D721Med (cell line): ENCODE measurements around the gene TRIM13.

Source experiments
- DNase-seq: peaks from one replicate; pipeline ENCODE4 v3.0.0; 2011; ENCODE audit warnings: low spot score; ENCODE audit not compliant: insufficient read length
- FAIRE-seq: peaks from 2 replicates; lab custom pipeline; 2011; peaks lifted over from hg19 to GRCh38; lab: Jason Lieb, UNC
- CTCF ChIP-seq: IDR thresholded peaks from 2 replicates; pipeline ENCODE4 v1.5.1; 2012; ENCODE audit warnings: mild to moderate bottlenecking, control low read depth; ENCODE audit not compliant: insufficient read depth; ENCODE audit errors: missing control alignments

Gene TRIM13

GRCh38 chr13:49997955-49998354 lies 1.1 kb downstream of the TRIM13 start:
- no peak for TF ChIP-seq CTCF
- FAIRE-seq (no peak), DNase-seq (no peak)

DNA sequence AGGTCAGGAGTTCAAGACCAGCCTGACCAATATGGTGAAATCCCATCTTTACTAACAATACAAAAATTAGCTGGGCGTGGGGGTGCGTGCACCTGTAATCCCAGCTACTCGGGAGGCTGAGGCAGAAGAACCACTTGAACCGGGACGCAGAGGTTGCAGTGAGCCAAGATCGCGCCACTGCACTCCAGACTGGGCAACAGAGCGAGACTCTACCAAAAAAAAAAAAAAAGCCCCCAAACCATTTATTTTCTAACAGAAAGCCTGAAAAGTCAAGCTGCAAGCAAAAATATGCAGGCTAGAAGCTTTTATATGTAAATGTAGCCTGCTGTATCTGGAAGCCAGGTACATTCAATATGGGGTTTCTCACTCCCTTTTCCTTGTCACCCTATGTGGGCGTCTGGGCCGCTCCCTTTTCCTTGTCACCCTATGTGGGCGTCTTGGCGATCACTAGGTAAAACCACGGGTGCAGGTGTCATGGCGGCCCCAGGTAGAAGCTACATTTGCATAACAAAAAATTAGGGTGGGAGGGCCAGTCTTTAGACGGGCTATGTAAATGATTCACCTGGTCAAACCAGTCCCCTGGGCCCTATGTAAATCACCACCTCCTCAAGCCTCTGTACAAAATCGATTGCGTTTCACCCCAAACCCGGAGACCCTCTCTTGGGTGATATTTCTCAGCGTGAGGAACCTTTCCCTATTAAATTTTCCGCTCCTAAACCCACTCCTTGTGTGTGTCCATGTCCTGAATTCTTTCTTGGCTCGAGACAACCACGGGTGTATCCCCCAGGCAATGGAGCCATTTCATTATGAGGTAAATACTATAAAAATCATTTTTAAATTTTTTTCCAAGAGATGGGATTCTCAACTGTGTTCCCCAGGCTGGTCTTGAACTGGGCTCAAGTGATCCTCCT lies 2.1 kb downstream of the TRIM13 start:
- DNase-seq (no peak), FAIRE-seq (no peak)
- no peak for TF ChIP-seq CTCF

DNA sequence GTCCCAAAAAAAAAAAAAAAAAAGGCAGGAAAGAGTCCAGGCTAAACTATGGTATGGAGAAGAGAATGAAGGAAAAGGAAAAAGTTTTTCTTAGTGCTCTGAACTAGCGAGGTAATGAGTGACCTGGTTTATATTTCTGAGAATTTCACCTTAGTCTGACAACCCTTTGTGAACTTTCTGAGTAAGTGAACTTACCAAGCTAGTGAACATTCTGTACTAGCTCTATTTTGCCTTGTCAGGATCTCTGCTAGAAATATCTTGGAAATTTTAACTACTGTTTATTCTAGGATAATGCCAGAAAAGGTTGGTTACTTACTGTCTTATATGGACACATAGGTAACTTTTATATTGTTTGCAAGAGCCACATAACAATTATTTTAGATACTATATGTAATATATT lies 4.4 kb downstream of the TRIM13 start:
- DNase-seq (no peak), FAIRE-seq (no peak)
- no peak for TF ChIP-seq CTCF

- no peak for TF ChIP-seq CTCF
- DNase-seq (no peak), FAIRE-seq (no peak)
These were observed 9.7 kb downstream of the TRIM13 start for GRCh38 chr13:50006426-50007135.

DNA sequence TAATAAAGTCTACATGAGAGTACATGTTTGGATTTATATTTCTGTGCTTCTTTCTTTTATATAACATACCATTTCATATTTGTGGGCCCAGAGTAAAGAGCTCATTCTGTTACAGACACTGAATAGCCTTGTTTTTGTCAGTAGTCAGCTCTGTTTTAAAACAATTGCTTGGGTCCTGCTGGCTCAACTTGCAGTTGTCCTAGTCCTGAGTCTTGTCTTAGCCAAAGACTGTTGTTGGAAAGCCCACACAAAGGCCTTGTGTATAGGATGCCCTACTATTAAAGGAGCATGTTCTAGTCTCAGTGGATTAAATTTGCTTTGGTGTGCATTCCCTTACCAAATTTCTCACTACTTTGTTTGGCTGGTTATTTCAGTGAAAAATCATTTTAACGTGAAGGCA lies 14.6 kb downstream of the TRIM13 start:
- TF ChIP-seq CTCF, result no peak
- no peak for FAIRE-seq
- no peak for DNase-seq

DNA sequence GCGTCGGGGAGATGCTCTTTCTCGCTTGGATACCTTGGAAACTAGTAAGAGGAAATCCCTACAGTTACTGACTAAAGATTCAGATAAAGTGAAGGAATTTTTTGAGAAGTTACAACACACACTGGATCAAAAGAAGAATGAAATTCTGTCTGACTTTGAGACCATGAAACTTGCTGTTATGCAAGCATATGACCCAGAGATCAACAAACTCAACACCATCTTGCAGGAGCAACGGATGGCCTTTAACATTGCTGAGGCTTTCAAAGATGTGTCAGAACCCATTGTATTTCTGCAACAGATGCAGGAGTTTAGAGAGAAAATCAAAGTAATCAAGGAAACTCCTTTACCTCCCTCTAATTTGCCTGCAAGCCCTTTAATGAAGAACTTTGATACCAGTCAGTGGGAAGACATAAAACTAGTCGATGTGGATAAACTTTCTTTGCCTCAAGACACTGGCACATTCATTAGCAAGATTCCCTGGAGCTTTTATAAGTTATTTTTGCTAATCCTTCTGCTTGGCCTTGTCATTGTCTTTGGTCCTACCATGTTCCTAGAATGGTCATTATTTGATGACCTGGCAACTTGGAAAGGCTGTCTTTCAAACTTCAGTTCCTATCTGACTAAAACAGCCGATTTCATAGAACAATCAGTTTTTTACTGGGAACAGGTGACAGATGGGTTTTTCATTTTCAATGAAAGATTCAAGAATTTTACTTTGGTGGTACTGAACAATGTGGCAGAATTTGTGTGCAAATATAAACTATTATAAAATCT lies 15.7 kb downstream of the TRIM13 start:
- peak; percentile 56 for FAIRE-seq
- no peak for DNase-seq
- TF ChIP-seq CTCF, result no peak
